Ishikawa (cell line): ENCODE measurements around the gene APOBEC3G.

ENCODE experiments used
- CEBPB ChIP-seq: IDR thresholded peaks from 2 replicates; pipeline ENCODE4 v1.6.1; 2012
- CREB1 ChIP-seq: IDR thresholded peaks from 2 replicates; pipeline ENCODE4 v1.6.1; 2012; ENCODE audit warnings: low read depth
- EGR1 ChIP-seq: IDR thresholded peaks from 2 replicates; pipeline ENCODE4 v1.6.1; 2012
- EP300 ChIP-seq: IDR thresholded peaks from 2 replicates; pipeline ENCODE4 v1.6.1; 2012; ENCODE audit warnings: borderline replicate concordance
- FOXM1 ChIP-seq: IDR thresholded peaks from 2 replicates; pipeline ENCODE4 v1.6.1; 2012; ENCODE audit warnings: low read depth, borderline replicate concordance
- NFIC ChIP-seq: IDR thresholded peaks from 2 replicates; pipeline ENCODE4 v1.6.1; 2012
- RAD21 ChIP-seq: IDR thresholded peaks from 2 replicates; pipeline ENCODE4 v1.6.1; 2012; ENCODE audit warnings: low read depth
- REST ChIP-seq: IDR thresholded peaks from 2 replicates; pipeline ENCODE4 v1.6.1; 2012; ENCODE audit warnings: low read depth, mild to moderate bottlenecking
- TAF1 ChIP-seq: IDR thresholded peaks from 2 replicates; pipeline ENCODE4 v1.6.1; 2012; ENCODE audit warnings: low read depth, mild to moderate bottlenecking
- TCF12 ChIP-seq: IDR thresholded peaks from 2 replicates; pipeline ENCODE4 v1.6.1; 2012; ENCODE audit warnings: low read depth
- TEAD4 ChIP-seq: IDR thresholded peaks from 2 replicates; pipeline ENCODE4 v1.6.1; 2012
- USF1 ChIP-seq: IDR thresholded peaks from 2 replicates; pipeline ENCODE4 v1.6.1; 2012
- YY1 ChIP-seq: IDR thresholded peaks from 2 replicates; pipeline ENCODE4 v1.6.1; 2012; ENCODE audit warnings: low read depth
- ZBTB7A ChIP-seq: IDR thresholded peaks from 2 replicates; pipeline ENCODE4 v1.6.1; 2012; ENCODE audit warnings: low read depth
- TF ChIP-seq, protein P1 (sequence below): IDR thresholded peaks from 2 replicates; pipeline ENCODE4 v1.6.1; 2012

APOBEC3G gene

DNA sequence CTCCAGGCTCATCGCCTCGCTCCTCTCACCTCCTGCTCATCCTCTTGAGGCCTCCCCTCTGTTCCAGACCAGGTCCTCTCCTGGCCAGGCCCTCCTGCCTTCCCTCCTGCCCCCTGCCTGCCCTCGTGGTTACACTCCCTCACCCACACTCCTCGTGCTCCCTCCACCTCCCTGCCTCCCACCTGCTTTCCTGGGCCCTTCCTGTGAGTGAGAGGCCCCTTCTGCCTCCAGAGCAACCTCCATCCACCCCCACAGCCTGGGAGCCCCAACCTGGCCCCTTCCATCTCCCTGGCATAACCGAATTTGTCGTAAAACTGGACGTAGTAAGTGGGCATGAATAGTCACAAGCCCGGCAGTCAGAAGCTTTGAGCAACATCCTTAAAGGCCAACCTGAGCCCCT, 4.5 kb downstream of the APOBEC3G start:
- TF ChIP-seq, protein P1, sequence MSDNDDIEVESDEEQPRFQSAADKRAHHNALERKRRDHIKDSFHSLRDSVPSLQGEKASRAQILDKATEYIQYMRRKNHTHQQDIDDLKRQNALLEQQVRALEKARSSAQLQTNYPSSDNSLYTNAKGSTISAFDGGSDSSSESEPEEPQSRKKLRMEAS, result no peak

DNA sequence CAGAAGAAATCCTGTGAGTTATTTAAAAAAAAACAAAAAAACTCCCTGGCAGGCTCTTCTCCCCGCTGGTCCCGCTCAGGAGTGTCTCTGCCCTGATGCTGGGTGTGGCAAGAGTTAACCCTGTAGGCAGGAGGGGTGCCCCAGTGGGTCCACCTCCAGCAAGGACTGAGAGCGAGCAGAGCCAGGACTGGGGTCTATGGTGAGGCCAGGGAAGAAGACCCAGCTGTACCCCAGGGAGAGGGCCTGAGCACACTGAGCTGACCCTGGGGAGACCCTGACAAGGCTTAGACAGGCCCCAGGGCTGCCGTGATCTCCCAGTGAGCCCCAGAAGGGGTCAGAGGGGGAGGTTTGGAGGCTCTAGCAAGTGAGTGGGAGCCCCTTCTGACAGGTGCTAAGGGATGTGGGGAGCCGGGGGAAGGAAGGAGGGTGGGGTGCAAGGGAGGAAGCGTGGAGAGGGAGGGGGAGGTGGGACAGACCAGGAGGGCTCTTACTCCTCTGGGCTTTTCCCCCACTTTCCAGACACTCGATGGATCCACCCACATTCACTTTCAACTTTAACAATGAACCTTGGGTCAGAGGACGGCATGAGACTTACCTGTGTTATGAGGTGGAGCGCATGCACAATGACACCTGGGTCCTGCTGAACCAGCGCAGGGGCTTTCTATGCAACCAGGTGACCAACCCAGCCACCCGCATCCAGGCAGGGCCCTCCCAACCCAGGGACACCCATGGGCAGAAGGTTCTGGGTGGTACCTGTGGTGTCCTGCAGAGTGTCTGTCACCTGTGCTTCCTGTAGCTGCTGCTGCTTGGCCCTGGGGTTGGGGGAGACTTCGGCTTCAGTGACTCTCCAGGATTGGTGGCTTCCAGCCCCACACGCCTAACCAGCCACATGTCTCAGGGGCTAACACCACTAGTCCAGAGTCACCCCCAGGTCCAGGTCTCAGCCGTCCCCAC, 6.4 kb downstream of the APOBEC3G start:
- TF ChIP-seq EP300 (no peak), CEBPB (no peak), REST (no peak), FOXM1 (no peak), RAD21 (no peak), NFIC (no peak), USF1 (no peak), ZBTB7A (no peak), TEAD4 (no peak)

- no peak for TF ChIP-seq USF1
- TF ChIP-seq NFIC, result no peak
- no peak for TF ChIP-seq CREB1
- TF ChIP-seq EGR1, result no peak
- TF ChIP-seq TEAD4, result no peak
- no peak for TF ChIP-seq REST
- TF ChIP-seq YY1, result no peak
- TF ChIP-seq TAF1, result no peak
These were observed 7.6 kb downstream of the APOBEC3G start for GRCh38 chr22:39084666-39085065.

- TF ChIP-seq EP300 (no peak), USF1 (no peak), EGR1 (no peak), ZBTB7A (no peak), FOXM1 (no peak), TCF12 (no peak), CEBPB (no peak), REST (no peak), CREB1 (no peak), YY1 (no peak), RAD21 (no peak), NFIC (no peak)
- TF ChIP-seq, protein P1, result no peak
These were observed 10.0 kb downstream of the APOBEC3G start for GRCh38 chr22:39087098-39087497.
